CD4-positive, alpha-beta T cell treated with Interleukin-17A for 1 hour (primary cell): ENCODE measurements around the gene COL4A1.
A peak's percentile ranks its signal among the peaks of the same experiment; 100 is the strongest.
"Not testable (repeated sequence)": the region's sequence is repeated elsewhere in the genome, so short reads cannot be mapped to it uniquely, and the experiment has no call there.

Experiments
- DNase-seq: peaks from one replicate; pipeline ENCODE4 v3.0.0-alpha.2; 2020

The COL4A1 gene

GRCh38 chr13:110128546-110128945, 178.4 kb downstream of the COL4A1 start:
- no peak for DNase-seq

GRCh38 chr13:110127986-110128511, 178.9 kb downstream of the COL4A1 start:
- DNase-seq: no peak

- no peak for DNase-seq
Measured at GRCh38 chr13:110126391-110126961, 180.5 kb downstream of the COL4A1 start.

- no peak for DNase-seq
Measured at GRCh38 chr13:110125613-110126272, 181.2 kb downstream of the COL4A1 start.

- DNase-seq: no peak
Measured at GRCh38 chr13:110125157-110125556, 181.8 kb downstream of the COL4A1 start.

- DNase-seq: no peak
Measured at GRCh38 chr13:110124201-110124940, 182.6 kb downstream of the COL4A1 start.

GRCh38 chr13:110123041-110123809, 183.7 kb downstream of the COL4A1 start:
- no peak for DNase-seq

GRCh38 chr13:110121422-110122083, 185.4 kb downstream of the COL4A1 start:
- no peak for DNase-seq

- no peak for DNase-seq
Measured at GRCh38 chr13:110119935-110120905, 186.7 kb downstream of the COL4A1 start.

GRCh38 chr13:110118106-110118505, 188.9 kb downstream of the COL4A1 start:
- no peak for DNase-seq

- peak; percentile 29 for DNase-seq
Measured at GRCh38 chr13:110116072-110116487, 190.9 kb downstream of the COL4A1 start.

- no peak for DNase-seq
Measured at GRCh38 chr13:110115591-110115990, 191.4 kb downstream of the COL4A1 start.

GRCh38 chr13:110114316-110114715, 192.6 kb downstream of the COL4A1 start:
- no peak for DNase-seq

- DNase-seq: no peak
Measured at GRCh38 chr13:110113284-110113764, 193.6 kb downstream of the COL4A1 start.

- not testable (repeated sequence) for DNase-seq
Measured at GRCh38 chr13:110112379-110112778, 194.6 kb downstream of the COL4A1 start.

GRCh38 chr13:110110783-110111182, 196.2 kb downstream of the COL4A1 start:
- DNase-seq: no peak

- no peak for DNase-seq
Measured at GRCh38 chr13:110109910-110110309, 197.0 kb downstream of the COL4A1 start.

- no peak for DNase-seq
Measured at GRCh38 chr13:110109140-110109783, 197.7 kb downstream of the COL4A1 start.

GRCh38 chr13:110108348-110109139, 198.4 kb downstream of the COL4A1 start:
- DNase-seq: no peak
